GM12875 (cell line): Measurements from ENCODE around the gene MTFR1L.

Experiments
- H3K4me3 ChIP-seq: one replicate; pipeline ENCODE4 v1.5.1; 2011; ENCODE audit warnings: low read depth, low read length, control low read depth
- CTCF ChIP-seq: IDR thresholded peaks from 2 replicates; pipeline ENCODE4 v1.5.1; 2011; ENCODE audit warnings: low read depth, mild to moderate bottlenecking, control low read depth, inconsistent platforms, low read length, moderate library complexity, borderline replicate concordance; ENCODE audit not compliant: insufficient read depth

MTFR1L gene

GRCh38 chr1:25792115-25792514 is 27.6 kb upstream of the MTFR1L start:
- H3K4me3 ChIP-seq: no peak overlapping the region
- no peak for TF ChIP-seq CTCF

GRCh38 chr1:25793585-25794170 is 26.1 kb upstream of the MTFR1L start:
- no peak overlapping the region for H3K4me3 ChIP-seq
- no peak for TF ChIP-seq CTCF

- no peak for TF ChIP-seq CTCF
- H3K4me3 ChIP-seq: no peak overlapping the region
Observed at GRCh38 chr1:25794325-25794724, 25.4 kb upstream of the MTFR1L start.

GRCh38 chr1:25795211-25795610 is 24.5 kb upstream of the MTFR1L start:
- TF ChIP-seq CTCF: no peak
- H3K4me3 ChIP-seq: no peak overlapping the region

DNA sequence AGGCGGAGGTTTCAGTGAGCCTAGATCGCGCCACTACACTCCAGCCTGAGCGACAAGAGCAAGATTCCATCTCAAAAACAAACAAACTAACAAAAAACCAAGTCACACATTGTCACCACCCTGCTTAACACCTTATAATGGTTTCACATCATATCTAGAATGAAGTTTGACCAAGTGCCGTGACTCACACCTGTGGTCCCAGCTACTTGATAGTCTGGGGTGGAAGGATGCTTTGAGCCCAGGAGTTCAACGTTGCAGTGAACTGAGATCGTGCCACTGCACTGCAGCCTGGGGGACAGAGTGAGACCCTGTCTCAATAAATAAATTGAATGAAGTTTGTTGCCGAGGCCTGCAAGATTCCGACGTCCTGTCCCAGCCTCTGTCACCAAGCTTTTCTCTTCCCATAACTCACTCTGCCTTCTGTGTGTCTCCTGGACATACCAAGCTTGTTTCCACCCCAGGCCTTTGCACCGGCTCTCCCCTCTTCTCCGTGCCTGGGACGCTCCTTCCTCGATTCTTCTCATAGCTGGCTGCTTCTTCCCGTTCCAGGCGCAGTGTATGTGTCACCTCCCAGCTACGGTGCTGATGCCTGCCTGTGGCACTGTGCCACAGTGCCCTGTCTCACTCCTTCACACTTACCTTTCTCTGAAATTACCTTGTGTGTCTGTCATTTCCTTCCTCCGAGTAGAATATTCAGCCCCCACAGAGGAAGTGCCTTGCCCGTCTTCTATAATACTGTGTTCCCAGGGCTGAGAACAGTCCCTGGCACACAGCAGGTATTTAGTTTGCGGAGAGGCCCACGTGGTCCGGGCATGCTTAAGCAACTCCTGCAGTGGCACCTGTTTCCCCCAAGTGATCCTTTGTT is 23.6 kb upstream of the MTFR1L start:
- H3K4me3 ChIP-seq: no peak overlapping the region
- no peak for TF ChIP-seq CTCF

GRCh38 chr1:25796811-25797458 is 22.8 kb upstream of the MTFR1L start:
- TF ChIP-seq CTCF: peak; percentile 77
- no peak overlapping the region for H3K4me3 ChIP-seq
